H9 (cell line): ENCODE measurements around the gene LARP7. TPM values are rescaled to one million over a fixed set of nuclear protein-coding genes. Genes with fewer than 3 reads are reported as not detected.
A peak's percentile ranks its signal among the peaks of the same experiment; 100 is the strongest.

ENCODE experiments used
- DNase-seq: peaks from one replicate; pipeline ENCODE4 v3.0.0-alpha.2; 2017
- H2AFZ ChIP-seq: one replicate; pipeline ENCODE4 v1.6.1; 2013; ENCODE audit warnings: mild to moderate bottlenecking, low read length, control low read depth, moderate library complexity
- H2AK5ac ChIP-seq: 2 replicates; pipeline ENCODE4 v1.6.1; 2013; ENCODE audit warnings: low read length, control low read depth, mixed read lengths; ENCODE audit not compliant: insufficient read length
- H2BK120ac ChIP-seq: one replicate; pipeline ENCODE4 v1.6.1; 2013; ENCODE audit warnings: low read depth, mild to moderate bottlenecking, low read length, control low read depth, inconsistent platforms; ENCODE audit not compliant: poor library complexity, severe bottlenecking
- H2BK12ac ChIP-seq: 2 replicates; pipeline ENCODE4 v1.6.1; 2013; ENCODE audit warnings: low read length, control low read depth, mixed read lengths, low read depth; ENCODE audit not compliant: insufficient read length
- H2BK15ac ChIP-seq: 2 replicates; pipeline ENCODE4 v1.6.1; 2013; ENCODE audit warnings: low read depth, low read length, control low read depth
- H2BK20ac ChIP-seq: one replicate; pipeline ENCODE4 v1.6.1; 2013; ENCODE audit warnings: low read depth, mild to moderate bottlenecking, low read length, control low read depth, inconsistent platforms; ENCODE audit not compliant: poor library complexity, severe bottlenecking
- H2BK5ac ChIP-seq: 2 replicates; pipeline ENCODE4 v1.6.1; 2013; ENCODE audit warnings: low read length, control low read depth, mixed read lengths; ENCODE audit not compliant: insufficient read length
- H3K14ac ChIP-seq: 2 replicates; pipeline ENCODE4 v1.6.1; 2013; ENCODE audit warnings: low read length, control low read depth; ENCODE audit not compliant: insufficient read depth
- H3K18ac ChIP-seq: 2 replicates; pipeline ENCODE4 v1.6.1; 2013; ENCODE audit warnings: low read depth, mild to moderate bottlenecking, mixed read lengths, low read length, control low read depth; ENCODE audit not compliant: insufficient read length
- H3K23ac ChIP-seq: 2 replicates; pipeline ENCODE4 v1.6.1; 2013; ENCODE audit warnings: low read length, control low read depth, mixed read lengths, low read depth; ENCODE audit not compliant: insufficient read length
- H3K23me2 ChIP-seq: 2 replicates; pipeline ENCODE4 v1.6.1; 2013; ENCODE audit warnings: low read depth, mild to moderate bottlenecking, mixed read lengths, low read length, control low read depth; ENCODE audit not compliant: insufficient read length, poor library complexity, severe bottlenecking
- H3K27ac ChIP-seq: 2 replicates; pipeline ENCODE4 v1.5.1; 2013; ENCODE audit warnings: low read length, control low read depth, mixed read lengths, low read depth; ENCODE audit not compliant: insufficient read length
- H3K27me3 ChIP-seq: 2 replicates; pipeline ENCODE4 v1.6.1; 2013; ENCODE audit warnings: low read length, control low read depth, inconsistent platforms; ENCODE audit not compliant: insufficient read depth
- H3K4ac ChIP-seq: 2 replicates; pipeline ENCODE4 v1.6.1; 2013; ENCODE audit warnings: low read depth, mild to moderate bottlenecking, control low read depth, inconsistent platforms, low read length, moderate library complexity
- H3K4me1 ChIP-seq: 2 replicates; pipeline ENCODE4 v1.6.1; 2013; ENCODE audit warnings: low read length, control low read depth, inconsistent platforms; ENCODE audit not compliant: insufficient read depth
- H3K4me2 ChIP-seq: 2 replicates; pipeline ENCODE4 v1.6.1; 2013; ENCODE audit warnings: low read length, control low read depth, mixed read lengths; ENCODE audit not compliant: insufficient read length, insufficient read depth
- H3K56ac ChIP-seq: 2 replicates; pipeline ENCODE4 v1.6.1; 2013; ENCODE audit warnings: low read depth, mild to moderate bottlenecking, mixed read lengths, low read length, control low read depth; ENCODE audit not compliant: insufficient read length
- H3K79me1 ChIP-seq: 2 replicates; pipeline ENCODE4 v1.6.1; 2013; ENCODE audit warnings: low read depth, mild to moderate bottlenecking, moderate library complexity, low read length, control low read depth, inconsistent platforms; ENCODE audit not compliant: insufficient read depth, poor library complexity, severe bottlenecking
- H3K79me2 ChIP-seq: 2 replicates; pipeline ENCODE4 v1.6.1; 2013; ENCODE audit warnings: low read length, control low read depth, inconsistent platforms; ENCODE audit not compliant: insufficient read depth
- H3K9ac ChIP-seq: 2 replicates; pipeline ENCODE4 v1.6.1; 2013; ENCODE audit warnings: low read length, control low read depth, mixed read lengths; ENCODE audit not compliant: insufficient read length; ENCODE audit errors: extremely low read depth
- H3K9me3 ChIP-seq: one replicate; pipeline ENCODE4 v1.6.1; 2013; ENCODE audit warnings: low read depth, low read length, inconsistent platforms; ENCODE audit not compliant: control insufficient read depth
- H3T11ph ChIP-seq: one replicate; pipeline ENCODE4 v1.6.1; 2013; ENCODE audit warnings: mild to moderate bottlenecking, low read length, control low read depth, inconsistent platforms
- H4K20me1 ChIP-seq: one replicate; pipeline ENCODE4 v1.6.1; 2013; ENCODE audit not compliant: control insufficient read depth, insufficient read length, insufficient read depth
- H4K5ac ChIP-seq: 2 replicates; pipeline ENCODE4 v1.6.1; 2013; ENCODE audit warnings: low read depth, mild to moderate bottlenecking, mixed read lengths, low read length, control low read depth; ENCODE audit not compliant: insufficient read length
- H4K8ac ChIP-seq: replicated peaks from 2 replicates; pipeline ENCODE4 v1.6.1; 2013; ENCODE audit warnings: low read length, control low read depth, mixed read lengths, low read depth; ENCODE audit not compliant: insufficient read length
- H4K91ac ChIP-seq: 2 replicates; pipeline ENCODE4 v1.6.1; 2013; ENCODE audit warnings: low read depth, mild to moderate bottlenecking, moderate library complexity, mixed read lengths, low read length, control low read depth; ENCODE audit not compliant: insufficient read length
- H3K27ac Mint-ChIP-seq, 3 experiments: 2 replicates in 2 of 3; 3 replicates in 1 of 3; pipeline ENCODE4 v1.8.0; 2020 to 2021; ENCODE audit warnings: mixed read lengths in 3 of 3, mild to moderate bottlenecking in 1 of 3, moderate library complexity in 1 of 3
- H3K27me3 Mint-ChIP-seq: 2 replicates; pipeline ENCODE4 v1.8.0; 2021; ENCODE audit warnings: low read depth, mild to moderate bottlenecking, moderate library complexity, mixed read lengths
- H3K36me3 Mint-ChIP-seq, 3 experiments: 2 replicates in 2 of 3; 3 replicates in 1 of 3; pipeline ENCODE4 v1.8.0; 2020 to 2021; ENCODE audit warnings: low read depth in 3 of 3, mixed read lengths in 3 of 3; ENCODE audit not compliant: insufficient read depth in 1 of 3
- H3K4me1 Mint-ChIP-seq, 2 experiments: 2 replicates each; pipeline ENCODE4 v1.8.0; 2020; ENCODE audit warnings: mixed read lengths in 2 of 2
- H3K4me3 Mint-ChIP-seq, 2 experiments: 2 replicates in 1 of 2; 3 replicates in 1 of 2; pipeline ENCODE4 v1.8.0; 2020 to 2021; ENCODE audit warnings: mild to moderate bottlenecking in 2 of 2, mixed read lengths in 2 of 2, moderate library complexity in 1 of 2
- H3K9me3 Mint-ChIP-seq, 2 experiments: 2 replicates in 1 of 2; 3 replicates in 1 of 2; pipeline ENCODE4 v1.8.0; 2020; ENCODE audit warnings: mild to moderate bottlenecking in 2 of 2, mixed read lengths in 2 of 2, moderate library complexity in 1 of 2
- CTCF ChIP-seq: fragments of 200-600 bp; sonication (generic); conservative IDR thresholded peaks from 3 replicates; pipeline ENCODE4 v1.8.0; 2021; ENCODE audit warnings: antibody characterized with exemption, mild to moderate bottlenecking
- WGBS: extraction: QIAGEN DNeasy Blood & Tissue Kit; methylation state at CpG from one replicate; pipeline ENCODE4 v1.1.7; 2013; ENCODE audit warnings: missing lambda C conversion rate, low lambda C conversion rate, mixed read lengths; ENCODE audit not compliant: insufficient read length; ENCODE audit errors: extremely low coverage; 5-methylcytosine and 5-hydroxymethylcytosine counted together
- total RNA-seq: library from RNA; stranded (reverse); gene quantifications from 2 replicates; pipeline ENCODE4 v1.2.1, GENCODE V29; 2021

LARP7 gene
- total RNA-seq, 1 experiment from 2014 or later, result 37.0 TPM

DNA sequence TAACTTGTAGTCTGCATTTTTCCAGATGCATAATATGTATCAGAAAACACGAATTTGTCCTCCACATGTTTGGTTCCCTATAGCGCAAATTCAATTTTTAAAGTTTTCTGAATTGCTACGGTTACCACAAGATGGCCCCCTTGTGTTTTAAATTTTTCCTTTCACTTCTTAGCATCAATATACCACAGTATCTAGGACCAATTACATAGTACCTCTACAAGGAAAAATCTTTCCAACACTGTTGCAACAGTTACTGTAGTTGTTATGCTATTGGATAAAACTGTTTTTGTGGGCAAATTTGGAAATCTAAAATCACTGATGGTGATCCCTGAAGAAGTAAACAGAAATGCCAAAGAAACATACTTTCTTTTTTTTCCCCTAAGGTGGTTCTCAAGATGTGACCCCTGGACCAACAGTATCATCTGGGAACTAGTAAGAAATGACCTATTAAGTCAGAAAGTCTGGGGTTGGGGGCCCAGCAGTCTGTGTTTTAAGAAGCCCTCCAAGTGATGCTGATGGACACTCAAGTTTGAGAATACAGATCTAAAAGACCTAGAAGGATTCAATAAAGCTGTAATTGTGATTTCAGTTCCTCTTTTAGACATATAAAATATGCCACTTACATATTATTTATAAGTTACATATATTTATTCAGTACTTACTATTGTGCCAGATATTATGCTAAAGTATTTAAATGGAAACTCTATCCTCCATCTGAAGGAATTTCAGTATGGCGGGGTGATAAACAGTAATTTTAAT, 3.3 kb upstream of the LARP7 start:
- no peaks in the 10 kb centered on the region for H4K20me1 ChIP-seq
- H3K18ac ChIP-seq, result no peak overlapping the region
- H3K56ac ChIP-seq, result no peak overlapping the region
- H3K79me2 ChIP-seq, result peaks cover 5% of the 10 kb centered on the region; the same call in 1 of the 2 replicates
- TF ChIP-seq CTCF, result peak; percentile 77
- peaks cover 7 to 17% (median 12%) of the 10 kb centered on the region in 3 experiments; a peak in 6 of 7 replicates for H3K36me3 Mint-ChIP-seq
- H3K27me3 Mint-ChIP-seq, result no peaks in the 10 kb centered on the region
- no peak overlapping the region for H3K9ac ChIP-seq
- H3K4ac ChIP-seq, result no peak overlapping the region
- no peak overlapping the region for H2BK12ac ChIP-seq
- peaks cover 11 to 14% of the 10 kb centered on the region in 2 experiments for H3K4me1 Mint-ChIP-seq
- H3K9me3 Mint-ChIP-seq, result no peaks in the 10 kb centered on the region
- H3K9me3 ChIP-seq, result no peaks in the 10 kb centered on the region
- no peaks in the 10 kb centered on the region for H3K4me1 ChIP-seq
- peaks cover 7% of the 10 kb centered on the region for H3K79me1 ChIP-seq
- H3K14ac ChIP-seq, result no peak overlapping the region
- no peak overlapping the region for H2BK120ac ChIP-seq
- H3K4me2 ChIP-seq, result no peak overlapping the region
- no peak overlapping the region for H3K4me3 Mint-ChIP-seq
- no peak overlapping the region for H3K27ac ChIP-seq
- no peak overlapping the region for H2BK15ac ChIP-seq
- H4K8ac ChIP-seq, result no peak overlapping the region
- H4K91ac ChIP-seq, result no peak overlapping the region
- H2BK5ac ChIP-seq, result no peak overlapping the region
- no peak overlapping the region for H3T11ph ChIP-seq
- no peaks in the 10 kb centered on the region for H3K27me3 ChIP-seq
- no peak overlapping the region for H2AFZ ChIP-seq
- H3K23ac ChIP-seq, result no peak overlapping the region
- DNase-seq, result no peak
- no peak overlapping the region for H4K5ac ChIP-seq
- H2AK5ac ChIP-seq, result no peak overlapping the region
- no CpG with 5 or more reads among the region's 4 CpGs for WGBS
- peak overlapping the region in 1 of 3 experiments; percentile 52; a peak in 2 of 7 replicates for H3K27ac Mint-ChIP-seq
- no peak overlapping the region for H2BK20ac ChIP-seq
- H3K23me2 ChIP-seq, result no peaks in the 10 kb centered on the region
